ENCODE results near the gene IFFO2. TPM values are rescaled to one million over a fixed set of nuclear protein-coding genes. Genes with fewer than 3 reads are reported as not detected.

IFFO2 gene
- total and polyA plus RNA-seq, 2 donors (not counting 1 experiment from before 2014, with no cell fraction given): 16.8 to 19.2 TPM

- CTCF ChIA-PET: no interaction called here
- Histone ChIP-seq H3K4me2 (replicated peaks; ENCODE audit: low read depth, low read length, poor library complexity, severe bottlenecking) (no peak overlapping the region), H3K4me3 (ENCODE audit: control extremely low read depth in 1 of 5, extremely low read depth in 1 of 5, insufficient read depth in 1 of 5, low read depth in 2 of 5, low read length in 4 of 5) (no peak overlapping the region), H3K27me3 (replicated peaks in 1 of 4; ENCODE audit: control extremely low read depth in 1 of 4, control insufficient read depth in 3 of 4, insufficient read depth in 4 of 4, low read length in 3 of 4) (no peaks in the 10 kb centered on the region), H3K36me3 (replicated peaks in 1 of 2; ENCODE audit: control extremely low read depth in 1 of 2, control insufficient read depth in 1 of 2, extremely low read depth in 1 of 2, insufficient read depth in 2 of 2, low read length in 1 of 2) (peaks cover 0 to 20% of the 10 kb centered on the region in 2 experiments), H4K20me1 (ENCODE audit: control insufficient read depth, insufficient read depth, low read length, poor library complexity, severe bottlenecking) (peaks cover 58% of the 10 kb centered on the region), H3K4me1 (ENCODE audit: control insufficient read depth in 2 of 2, insufficient read depth in 2 of 2, low read length in 2 of 2) (peaks cover under 1 to 4% of the 10 kb centered on the region in 2 donors), H3K9me3 (ENCODE audit: control extremely low read depth in 1 of 3, control insufficient read depth in 2 of 3, insufficient read depth in 1 of 3, low read length in 2 of 3) (no peaks in the 10 kb centered on the region), H2AFZ (ENCODE audit: insufficient read depth, low read depth, low read length, poor library complexity, severe bottlenecking) (no peak overlapping the region), H3K79me2 (ENCODE audit: control insufficient read depth, insufficient read depth, low read length) (peaks cover 15% of the 10 kb centered on the region), H3K27ac (ENCODE audit: low read length in 2 of 2) (no peak overlapping the region), H3K9ac (ENCODE audit: low read length) (no peak overlapping the region)
- Mint-ChIP-seq H3K9me3 (ENCODE audit: insufficient read depth) (no peaks in the 10 kb centered on the region), H3K4me1 (peaks cover 5% of the 10 kb centered on the region), H3K4me3 (no peak overlapping the region), H3K27me3 (no peaks in the 10 kb centered on the region), H3K27ac (no peak overlapping the region)
- DNase-seq (no peak), ATAC-seq (ENCODE audit: low read depth) (no peak)
- TF ChIP-seq, protein P1, sequence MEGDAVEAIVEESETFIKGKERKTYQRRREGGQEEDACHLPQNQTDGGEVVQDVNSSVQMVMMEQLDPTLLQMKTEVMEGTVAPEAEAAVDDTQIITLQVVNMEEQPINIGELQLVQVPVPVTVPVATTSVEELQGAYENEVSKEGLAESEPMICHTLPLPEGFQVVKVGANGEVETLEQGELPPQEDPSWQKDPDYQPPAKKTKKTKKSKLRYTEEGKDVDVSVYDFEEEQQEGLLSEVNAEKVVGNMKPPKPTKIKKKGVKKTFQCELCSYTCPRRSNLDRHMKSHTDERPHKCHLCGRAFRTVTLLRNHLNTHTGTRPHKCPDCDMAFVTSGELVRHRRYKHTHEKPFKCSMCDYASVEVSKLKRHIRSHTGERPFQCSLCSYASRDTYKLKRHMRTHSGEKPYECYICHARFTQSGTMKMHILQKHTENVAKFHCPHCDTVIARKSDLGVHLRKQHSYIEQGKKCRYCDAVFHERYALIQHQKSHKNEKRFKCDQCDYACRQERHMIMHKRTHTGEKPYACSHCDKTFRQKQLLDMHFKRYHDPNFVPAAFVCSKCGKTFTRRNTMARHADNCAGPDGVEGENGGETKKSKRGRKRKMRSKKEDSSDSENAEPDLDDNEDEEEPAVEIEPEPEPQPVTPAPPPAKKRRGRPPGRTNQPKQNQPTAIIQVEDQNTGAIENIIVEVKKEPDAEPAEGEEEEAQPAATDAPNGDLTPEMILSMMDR (IDR thresholded peaks at IDR 0.05): no peak
- TF ChIP-seq EZH2 (IDR thresholded peaks at IDR 0.05; ENCODE audit: borderline replicate concordance, insufficient read depth, low read depth, low read length, poor library complexity, severe bottlenecking): no peak
- POLR2A ChIA-PET: no interaction called here
- WGBS (ENCODE audit: insufficient coverage): 99% methylated on average over 9 of the region's 14 CpGs
- intact Hi-C loops (cut with micrococcal nuclease): no loop called here
Observed at GRCh38 chr1:18918417-18918816, 38.1 kb downstream of the IFFO2 start.

DNA sequence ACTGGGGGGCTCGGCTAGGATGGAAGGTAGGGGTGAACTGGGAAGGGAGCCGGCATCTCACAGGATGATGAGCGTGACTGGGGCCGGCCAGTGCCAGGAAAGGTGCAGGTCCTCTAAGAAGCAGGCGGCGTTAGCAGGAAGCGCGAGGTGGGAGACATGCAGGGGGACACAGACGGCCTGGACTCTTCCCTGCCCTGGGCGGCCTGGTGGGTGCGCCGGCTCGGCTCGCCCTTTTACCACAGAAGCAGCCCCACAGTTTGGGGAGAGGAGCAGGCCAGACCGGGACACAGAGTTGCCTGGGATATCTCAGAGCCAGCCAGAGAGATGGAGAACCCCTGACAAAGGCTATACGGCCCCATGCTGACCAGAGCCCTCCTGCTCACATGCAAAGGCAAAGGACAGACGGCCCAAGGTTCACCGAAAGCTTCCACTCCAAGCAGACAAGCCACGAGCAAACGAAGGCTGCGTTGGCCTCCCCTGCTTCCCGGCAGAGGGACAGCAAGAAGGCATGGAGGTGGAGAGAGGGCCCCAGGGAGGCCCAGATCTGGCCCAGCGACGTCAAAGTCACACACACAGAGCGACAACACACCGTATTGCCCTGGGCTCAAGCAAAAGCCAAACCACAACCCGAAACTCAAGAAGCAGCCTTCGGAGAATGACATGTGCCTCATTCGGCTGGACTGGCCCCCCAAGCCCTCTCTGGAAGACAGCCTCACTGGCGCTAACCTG is 39.2 kb downstream of the IFFO2 start:
- Histone ChIP-seq H3K27me3 (replicated peaks in 1 of 4; ENCODE audit: control extremely low read depth in 1 of 4, control insufficient read depth in 3 of 4, insufficient read depth in 4 of 4, low read length in 3 of 4) (no peaks in the 10 kb centered on the region), H3K9ac (ENCODE audit: low read length) (no peak overlapping the region), H3K79me2 (ENCODE audit: control insufficient read depth, insufficient read depth, low read length) (peaks cover 4% of the 10 kb centered on the region), H2AFZ (ENCODE audit: insufficient read depth, low read depth, low read length, poor library complexity, severe bottlenecking) (no peak overlapping the region), H3K4me3 (ENCODE audit: control extremely low read depth in 1 of 5, extremely low read depth in 1 of 5, insufficient read depth in 1 of 5, low read depth in 2 of 5, low read length in 4 of 5) (no peak overlapping the region), H3K4me1 (ENCODE audit: control insufficient read depth in 2 of 2, insufficient read depth in 2 of 2, low read length in 2 of 2) (peaks cover 0 to 7% of the 10 kb centered on the region in 2 donors), H3K36me3 (replicated peaks in 1 of 2; ENCODE audit: control extremely low read depth in 1 of 2, control insufficient read depth in 1 of 2, extremely low read depth in 1 of 2, insufficient read depth in 2 of 2, low read length in 1 of 2) (peaks cover 0 to 22% of the 10 kb centered on the region in 2 experiments), H3K27ac (ENCODE audit: low read length in 2 of 2) (no peak overlapping the region), H4K20me1 (ENCODE audit: control insufficient read depth, insufficient read depth, low read length, poor library complexity, severe bottlenecking) (peaks cover 50% of the 10 kb centered on the region), H3K4me2 (replicated peaks; ENCODE audit: low read depth, low read length, poor library complexity, severe bottlenecking) (no peak overlapping the region), H3K9me3 (ENCODE audit: control extremely low read depth in 1 of 3, control insufficient read depth in 2 of 3, insufficient read depth in 1 of 3, low read length in 2 of 3) (no peaks in the 10 kb centered on the region)
- Mint-ChIP-seq H3K27ac (peak overlapping the region; percentile 41), H3K27me3 (no peaks in the 10 kb centered on the region), H3K9me3 (ENCODE audit: insufficient read depth) (no peaks in the 10 kb centered on the region), H3K4me3 (no peak overlapping the region), H3K4me1 (peaks cover 4% of the 10 kb centered on the region)
- 95% methylated on average over 30 of the region's 30 CpGs for WGBS (ENCODE audit: insufficient coverage)
- ChIA-PET CTCF (interaction anchor here (6.4 kb wide), 1 partner anchor 55 kb away, joined by 133 read pairs; no protein-coding TSS in a partner anchor), POLR2A (no interaction called here)
- ATAC-seq (ENCODE audit: low read depth) (no peak), DNase-seq (no peak)
- intact Hi-C loops (cut with micrococcal nuclease): no loop called here
- TF ChIP-seq EZH2 (IDR thresholded peaks at IDR 0.05; ENCODE audit: borderline replicate concordance, insufficient read depth, low read depth, low read length, poor library complexity, severe bottlenecking): no peak
- TF ChIP-seq, protein P1 (IDR thresholded peaks at IDR 0.05): no peak
